HepG2 (cell line): Measurements from ENCODE around the gene LAG3. TPM values are rescaled to one million over a fixed set of nuclear protein-coding genes. Genes with fewer than 3 reads are reported as not detected.

Experiments used
- DMAP1 ChIP-seq: IDR thresholded peaks from 2 replicates; pipeline ENCODE4 v1.6.1; 2016
- FOSL1 ChIP-seq: sonication (generic); formaldehyde crosslinking; IDR thresholded peaks from 2 replicates; pipeline ENCODE4 v1.9.0; 2021; ENCODE audit warnings: missing genetic modification reagents, borderline replicate concordance
- FOXO1 ChIP-seq: sonication (generic); formaldehyde crosslinking; IDR thresholded peaks from 2 replicates; pipeline ENCODE4 v1.4.0; 2020; ENCODE audit warnings: missing genetic modification reagents
- FOXP1 ChIP-seq, 2 experiments: fragments of 450-650 bp in 1 of 2; IDR thresholded peaks; 2 replicates each; pipeline ENCODE4 v1.6.1; 2017 to 2018; ENCODE audit warnings: antibody characterized with exemption in 1 of 2
- FUBP1 ChIP-seq: sonication (generic); formaldehyde crosslinking; IDR thresholded peaks from 2 replicates; pipeline ENCODE4 v1.5.1; 2020; ENCODE audit warnings: missing genetic modification reagents, mild to moderate bottlenecking, borderline replicate concordance
- HNRNPLL ChIP-seq: fragments of 200-400 bp; formaldehyde crosslinking; IDR thresholded peaks from 2 replicates; pipeline ENCODE4 v1.6.1; 2017; ENCODE audit warnings: mild to moderate bottlenecking, low read depth, low read length; ENCODE audit not compliant: poor library complexity, severe bottlenecking
- HNRNPUL1 ChIP-seq: fragments of 200-400 bp; formaldehyde crosslinking; IDR thresholded peaks from 2 replicates; pipeline ENCODE4 v1.6.1; 2017; ENCODE audit warnings: low read depth, mild to moderate bottlenecking, low read length, moderate library complexity
- IRF9 ChIP-seq: sonication (generic); formaldehyde crosslinking; IDR thresholded peaks from 2 replicates; pipeline ENCODE4 v1.8.0; 2022; ENCODE audit warnings: missing genetic modification reagents, mild to moderate bottlenecking, borderline replicate concordance
- KLF12 ChIP-seq: sonication (generic); formaldehyde crosslinking; IDR thresholded peaks from 2 replicates; pipeline ENCODE4 v1.4.0; 2020; ENCODE audit warnings: missing genetic modification reagents, borderline replicate concordance
- MBD4 ChIP-seq: IDR thresholded peaks from 2 replicates; pipeline ENCODE4 v1.6.1; 2012; ENCODE audit warnings: low read length, inconsistent platforms, borderline replicate concordance
- MXI1 ChIP-seq: IDR thresholded peaks from 3 replicates; pipeline ENCODE4 v1.6.1; 2012; ENCODE audit warnings: low read depth, low read length, inconsistent platforms, borderline replicate concordance
- NPAS2 ChIP-seq: sonication (generic); formaldehyde crosslinking; IDR thresholded peaks from 2 replicates; pipeline ENCODE4 v1.8.0; 2022; ENCODE audit warnings: mild to moderate bottlenecking, missing genetic modification reagents, borderline replicate concordance
- SRSF1 ChIP-seq: fragments of 200-400 bp; formaldehyde crosslinking; optimal IDR thresholded peaks from 2 replicates; pipeline ENCODE3; 2017; ENCODE audit warnings: mild to moderate bottlenecking, low read depth, low read length, moderate library complexity
- STAT5B ChIP-seq: sonication (generic); formaldehyde crosslinking; IDR thresholded peaks from 2 replicates; pipeline ENCODE4 v1.4.0; 2020; ENCODE audit warnings: missing genetic modification reagents
- YEATS4 ChIP-seq: sonication (generic); formaldehyde crosslinking; IDR thresholded peaks from 2 replicates; pipeline ENCODE4 v1.4.0; 2020; ENCODE audit warnings: missing genetic modification reagents, borderline replicate concordance
- ZNF138 ChIP-seq: sonication (generic); formaldehyde crosslinking; IDR thresholded peaks from 2 replicates; pipeline ENCODE4 v1.5.0; 2020; ENCODE audit warnings: mild to moderate bottlenecking, low read depth, missing genetic modification reagents
- ZNF382 ChIP-seq: sonication (generic); formaldehyde crosslinking; IDR thresholded peaks from 2 replicates; pipeline ENCODE4 v1.5.0; 2020; ENCODE audit warnings: missing genetic modification reagents, mild to moderate bottlenecking, borderline replicate concordance
- ZNF589 ChIP-seq: sonication (generic); formaldehyde crosslinking; conservative IDR thresholded peaks from 2 replicates; pipeline ENCODE4 v1.8.0; 2022; ENCODE audit warnings: mild to moderate bottlenecking, moderate library complexity, missing genetic modification reagents
- ZNF678 ChIP-seq: sonication (generic); formaldehyde crosslinking; IDR thresholded peaks from 2 replicates; pipeline ENCODE4 v1.4.0; 2020; ENCODE audit warnings: mild to moderate bottlenecking, missing genetic modification reagents
- ZNF775 ChIP-seq: sonication (generic); formaldehyde crosslinking; IDR thresholded peaks from 2 replicates; pipeline ENCODE4 v1.4.0; 2020; ENCODE audit warnings: missing genetic modification reagents, mild to moderate bottlenecking, moderate library complexity, borderline replicate concordance
- ZNF781 ChIP-seq: sonication (generic); formaldehyde crosslinking; IDR thresholded peaks from 2 replicates; pipeline ENCODE4 v1.5.1; 2020; ENCODE audit warnings: borderline replicate concordance, mild to moderate bottlenecking, missing genetic modification reagents; ENCODE audit errors: not compliant biosample characterization
- ZNF839 ChIP-seq: sonication (generic); formaldehyde crosslinking; IDR thresholded peaks from 2 replicates; pipeline ENCODE4 v1.4.0; 2020; ENCODE audit warnings: missing genetic modification reagents, mild to moderate bottlenecking, borderline replicate concordance
- polyA plus RNA-seq, 8 experiments: library from polyadenylated mRNA; depleted of rRNA in 3 of 8; stranded (reverse) in 7 of 8; unstranded in 1 of 8; fragments of >200 nt; fragmentation: Illumina TruSeq in 4 of 8; extraction: Trizol in 4 of 8; gene quantifications; 2 replicates each; pipeline versions ENCODE4 v1.2.1 to v1.2.3, GENCODE V29; 2011 to 2016; ENCODE audit warnings: low read depth in 4 of 8, missing spikeins in 1 of 8, mixed read lengths in 1 of 8; ENCODE audit not compliant: insufficient read depth in 1 of 8
- total RNA-seq, 5 experiments: library from RNA; depleted of rRNA; stranded (reverse); fragments of >200 nt; fragmentation: Illumina TruSeq; extraction: Trizol; gene quantifications; 2 replicates each; pipeline ENCODE4 v1.2.3, GENCODE V29; 2016; ENCODE audit warnings: low read depth in 1 of 5
- TF ChIP-seq, protein P1 (sequence below): sonication (generic); formaldehyde crosslinking; IDR thresholded peaks from 2 replicates; pipeline ENCODE4 v1.5.0; 2020; ENCODE audit warnings: missing genetic modification reagents
- TF ChIP-seq, protein P2 (sequence below): IDR thresholded peaks from 2 replicates; pipeline ENCODE4 v1.6.1; 2016; ENCODE audit warnings: missing compliant biosample characterization, missing genetic modification reagents, borderline replicate concordance

The LAG3 gene
- total and polyA plus RNA-seq, 2 of the 13 experiments (the other 11 are each of a cell fraction or from before 2014, with no cell fraction given), result 0.11 to 0.26 TPM

DNA sequence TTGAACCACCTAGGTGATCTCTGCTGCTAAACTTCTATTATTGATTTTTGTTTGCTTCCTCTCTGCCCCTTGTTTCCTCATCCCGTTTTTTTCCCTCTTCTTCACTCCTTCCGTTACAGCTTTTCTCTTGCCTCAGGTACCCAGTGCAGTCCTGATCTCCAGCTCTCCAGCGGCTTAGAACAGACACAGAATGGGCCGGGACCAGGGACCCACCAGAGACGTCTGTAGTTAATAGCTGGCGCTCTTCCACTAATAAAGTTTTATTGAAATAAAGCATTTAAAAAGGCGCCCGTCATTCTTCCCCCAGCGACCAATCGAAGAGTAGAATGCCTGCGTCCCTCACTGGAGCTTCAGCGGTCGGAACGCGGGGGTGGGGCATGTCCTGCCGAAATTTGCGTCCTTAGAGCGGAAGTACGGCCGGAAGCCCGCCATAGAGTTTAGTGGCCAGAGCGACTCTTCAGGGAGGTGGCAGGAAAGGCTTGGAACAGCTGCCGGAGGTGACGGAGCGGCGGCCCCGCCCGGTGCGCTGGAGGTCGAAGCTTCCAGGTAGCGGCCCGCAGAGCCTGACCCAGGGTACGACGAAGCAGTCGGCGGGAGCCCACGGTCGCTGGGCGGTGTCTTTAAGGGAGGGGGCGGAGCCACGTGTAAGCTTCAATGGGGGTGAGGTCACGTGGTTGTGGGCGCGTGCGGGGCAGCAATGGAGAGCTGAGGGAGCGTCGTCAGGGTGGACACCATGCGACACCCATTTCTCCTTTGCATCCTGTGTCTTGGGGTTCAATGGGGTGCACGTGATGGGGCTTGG, 48.5 kb upstream of the LAG3 start, which contains the start of gene COPS7A (continued):
- no peak for TF ChIP-seq NPAS2
- peak; percentile 80 for TF ChIP-seq KLF12
- no peak for TF ChIP-seq FOXP1 (IDR thresholded peaks at IDR 0.05)
- peak; percentile 27; the same call in 1 of the 2 replicates for TF ChIP-seq FOXP1 (CRISPR knock-in tag; IDR thresholded peaks at IDR 0.05)
- TF ChIP-seq FOXO1, result no peak; the same call in 1 of the 2 replicates
- peak; percentile 86; the same call in 1 of the 2 replicates for TF ChIP-seq ZNF678 (CRISPR knock-in tag)
- TF ChIP-seq FOSL1 (CRISPR knock-in tag), result no peak
- peak; percentile 82; the same call in 1 of the 3 replicates for TF ChIP-seq MXI1
- TF ChIP-seq ZNF589 (CRISPR knock-in tag), result no peak; the same call in 1 of the 2 replicates
- peak; percentile 94 for TF ChIP-seq ZNF781
- TF ChIP-seq MBD4, result no peak
- TF ChIP-seq ZNF839, result peak; percentile 74; the same call in 1 of the 2 replicates
- peak; percentile 43; the same call in 1 of the 2 replicates for TF ChIP-seq STAT5B
- TF ChIP-seq, protein P1, sequence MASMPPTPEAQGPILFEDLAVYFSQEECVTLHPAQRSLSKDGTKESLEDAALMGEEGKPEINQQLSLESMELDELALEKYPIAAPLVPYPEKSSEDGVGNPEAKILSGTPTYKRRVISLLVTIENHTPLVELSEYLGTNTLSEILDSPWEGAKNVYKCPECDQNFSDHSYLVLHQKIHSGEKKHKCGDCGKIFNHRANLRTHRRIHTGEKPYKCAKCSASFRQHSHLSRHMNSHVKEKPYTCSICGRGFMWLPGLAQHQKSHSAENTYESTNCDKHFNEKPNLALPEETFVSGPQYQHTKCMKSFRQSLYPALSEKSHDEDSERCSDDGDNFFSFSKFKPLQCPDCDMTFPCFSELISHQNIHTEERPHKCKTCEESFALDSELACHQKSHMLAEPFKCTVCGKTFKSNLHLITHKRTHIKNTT (CRISPR knock-in tag), result no peak
- peak; percentile 91 for TF ChIP-seq DMAP1 (CRISPR knock-in tag)
- TF ChIP-seq SRSF1, result no peak
- TF ChIP-seq, protein P2, sequence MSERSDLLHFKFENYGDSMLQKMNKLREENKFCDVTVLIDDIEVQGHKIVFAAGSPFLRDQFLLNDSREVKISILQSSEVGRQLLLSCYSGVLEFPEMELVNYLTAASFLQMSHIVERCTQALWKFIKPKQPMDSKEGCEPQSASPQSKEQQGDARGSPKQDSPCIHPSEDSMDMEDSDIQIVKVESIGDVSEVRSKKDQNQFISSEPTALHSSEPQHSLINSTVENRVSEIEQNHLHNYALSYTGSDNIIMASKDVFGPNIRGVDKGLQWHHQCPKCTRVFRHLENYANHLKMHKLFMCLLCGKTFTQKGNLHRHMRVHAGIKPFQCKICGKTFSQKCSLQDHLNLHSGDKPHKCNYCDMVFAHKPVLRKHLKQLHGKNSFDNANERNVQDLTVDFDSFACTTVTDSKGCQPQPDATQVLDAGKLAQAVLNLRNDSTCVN, result peak; percentile 77; the same call in 1 of the 2 replicates
- peak; percentile 93 for TF ChIP-seq YEATS4
- peak; percentile 84 for TF ChIP-seq IRF9
- TF ChIP-seq HNRNPUL1, result no peak
- no peak for TF ChIP-seq FUBP1
- TF ChIP-seq ZNF138, result peak; percentile 80; the same call in 1 of the 2 replicates
- no peak for TF ChIP-seq ZNF775
- no peak; the same call in 1 of the 2 replicates for TF ChIP-seq ZNF382 (CRISPR knock-in tag)
- TF ChIP-seq HNRNPLL, result peak; percentile 95
